ENCODE results near the gene PLXNA4. TPM values are rescaled to one million over a fixed set of nuclear protein-coding genes. Genes with fewer than 3 reads are reported as not detected.

PLXNA4 gene
- total RNA-seq, 1 donor from 2014 or later, result 0.38 TPM

DNA sequence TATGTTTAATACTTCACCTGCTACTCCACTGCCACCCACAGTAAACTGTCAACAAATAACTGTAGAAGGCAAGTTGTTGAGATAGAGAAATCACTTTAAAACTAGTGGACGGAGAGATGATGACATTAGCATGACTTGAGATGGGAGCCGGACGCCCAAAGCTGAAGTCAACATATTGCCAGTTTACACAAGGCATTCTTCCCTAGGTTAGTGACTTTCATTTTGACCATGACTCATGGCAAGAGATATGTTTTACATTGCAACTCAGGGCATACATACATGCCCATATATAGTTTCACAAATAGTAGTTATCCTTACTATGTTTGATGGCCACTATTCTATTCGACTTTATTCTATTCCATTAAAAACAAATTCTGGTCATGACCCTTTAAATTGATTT lies 296.6 kb downstream of the PLXNA4 start:
- no peak overlapping the region for H3K27ac Mint-ChIP-seq
- H3K27me3 Mint-ChIP-seq, result no peaks in the 10 kb centered on the region
- no peak for DNase-seq (ENCODE audit: low spot score, unreplicated experiment)
- TF ChIP-seq CTCF (IDR thresholded peaks at IDR 0.05; ENCODE audit: unreplicated experiment), result no peak
- no peak overlapping the region for H3K4me3 Mint-ChIP-seq (ENCODE audit: low read depth)
- H3K4me1 Mint-ChIP-seq (ENCODE audit: low read depth), result no peaks in the 10 kb centered on the region
- no peaks in the 10 kb centered on the region for H3K9me3 Mint-ChIP-seq (ENCODE audit: low read depth)
- H3K36me3 Mint-ChIP-seq (ENCODE audit: insufficient read depth), result no peaks in the 10 kb centered on the region

- no peak overlapping the region for H3K27ac Mint-ChIP-seq
- H3K36me3 Mint-ChIP-seq (ENCODE audit: insufficient read depth), result no peaks in the 10 kb centered on the region
- no peaks in the 10 kb centered on the region for H3K9me3 Mint-ChIP-seq (ENCODE audit: low read depth)
- no peak for DNase-seq (ENCODE audit: low spot score, unreplicated experiment)
- H3K4me3 Mint-ChIP-seq (ENCODE audit: low read depth), result no peak overlapping the region
- H3K4me1 Mint-ChIP-seq (ENCODE audit: low read depth), result no peaks in the 10 kb centered on the region
- H3K27me3 Mint-ChIP-seq, result peaks cover 8% of the 10 kb centered on the region
- no peak for TF ChIP-seq CTCF (IDR thresholded peaks at IDR 0.05; ENCODE audit: unreplicated experiment)
Measured at GRCh38 chr7:132276976-132277725, 299.1 kb downstream of the PLXNA4 start.

GRCh38 chr7:132276234-132276630 lies 300.0 kb downstream of the PLXNA4 start:
- Mint-ChIP-seq H3K27me3 (peaks cover 13% of the 10 kb centered on the region), H3K4me3 (ENCODE audit: low read depth) (no peak overlapping the region), H3K36me3 (ENCODE audit: insufficient read depth) (no peaks in the 10 kb centered on the region), H3K9me3 (ENCODE audit: low read depth) (no peaks in the 10 kb centered on the region), H3K27ac (no peak overlapping the region), H3K4me1 (ENCODE audit: low read depth) (no peaks in the 10 kb centered on the region)
- DNase-seq (ENCODE audit: low spot score, unreplicated experiment), result no peak
- TF ChIP-seq CTCF (IDR thresholded peaks at IDR 0.05; ENCODE audit: unreplicated experiment), result no peak

DNA sequence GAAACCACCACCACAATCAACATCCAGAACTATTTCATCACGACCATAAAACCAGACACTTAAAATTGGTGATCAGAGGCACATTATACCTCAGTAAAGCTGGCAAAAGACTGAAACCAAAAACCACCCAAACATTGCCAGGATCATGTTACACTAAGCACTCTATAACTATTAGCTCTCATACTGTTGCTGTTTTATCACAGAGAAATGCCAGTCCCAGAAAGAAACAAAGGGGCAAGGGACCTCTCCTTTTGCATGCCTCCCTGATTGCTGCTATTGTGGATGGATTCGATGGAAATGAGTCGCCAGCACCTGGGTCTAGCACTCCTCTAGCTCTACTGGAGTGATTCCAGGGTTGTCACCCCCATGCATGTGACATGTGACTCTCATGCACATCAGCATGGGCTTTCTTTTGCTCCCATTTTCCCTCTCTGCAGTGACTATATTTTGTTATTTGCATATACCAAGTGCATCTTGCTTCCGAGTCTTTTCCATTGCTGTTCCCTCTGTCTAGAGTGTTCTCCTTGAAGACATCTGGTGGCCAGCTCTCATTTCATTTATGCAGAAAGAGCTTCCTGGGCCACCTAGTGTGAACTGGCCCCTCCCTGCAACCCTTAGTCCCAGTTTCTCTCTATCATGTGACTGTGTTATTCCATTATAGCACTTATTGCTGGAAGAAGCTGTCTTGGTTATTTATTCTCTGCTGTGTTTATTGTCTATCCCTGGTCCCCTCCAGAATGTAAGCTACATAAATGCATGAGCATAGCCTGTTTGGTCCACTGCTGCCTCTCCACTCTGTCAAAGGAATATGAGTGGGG lies 300.6 kb downstream of the PLXNA4 start:
- Mint-ChIP-seq H3K9me3 (ENCODE audit: low read depth) (no peaks in the 10 kb centered on the region), H3K4me1 (ENCODE audit: low read depth) (no peaks in the 10 kb centered on the region), H3K36me3 (ENCODE audit: insufficient read depth) (no peaks in the 10 kb centered on the region), H3K27ac (no peak overlapping the region), H3K27me3 (peaks cover 13% of the 10 kb centered on the region), H3K4me3 (ENCODE audit: low read depth) (no peak overlapping the region)
- TF ChIP-seq CTCF (IDR thresholded peaks at IDR 0.05; ENCODE audit: unreplicated experiment), result no peak
- no peak for DNase-seq (ENCODE audit: low spot score, unreplicated experiment)

DNA sequence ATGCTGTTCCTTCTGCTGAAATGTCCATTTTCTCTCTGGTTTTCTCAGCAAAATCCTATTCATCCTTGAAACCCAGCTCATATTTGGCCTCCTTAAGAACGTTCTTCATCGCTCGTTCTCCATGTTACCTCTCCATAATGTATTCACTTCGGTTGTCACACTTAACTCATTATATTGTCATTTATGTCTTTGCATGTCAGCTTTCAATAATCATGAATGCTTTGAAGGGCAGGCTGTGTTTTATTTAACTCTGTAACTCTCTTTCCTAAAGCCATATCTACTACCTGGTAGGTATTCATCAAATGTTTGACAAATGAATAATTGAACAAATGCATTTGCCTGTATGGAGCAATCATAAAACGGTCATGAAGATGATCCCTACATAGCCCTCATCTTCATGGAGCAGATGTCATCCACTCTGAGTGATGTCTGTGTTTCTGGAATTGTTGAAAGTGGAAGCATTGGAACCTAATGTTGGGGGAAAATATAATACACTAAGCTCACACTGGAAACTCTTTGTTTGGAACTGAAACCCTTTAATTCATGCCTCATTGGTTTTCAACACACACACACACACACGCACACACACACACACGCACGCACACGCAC lies 303.4 kb downstream of the PLXNA4 start:
- no peaks in the 10 kb centered on the region for H3K9me3 Mint-ChIP-seq (ENCODE audit: low read depth)
- H3K27me3 Mint-ChIP-seq, result peaks cover 13% of the 10 kb centered on the region
- H3K27ac Mint-ChIP-seq, result no peak overlapping the region
- no peak for DNase-seq (ENCODE audit: low spot score, unreplicated experiment)
- no peak for TF ChIP-seq CTCF (IDR thresholded peaks at IDR 0.05; ENCODE audit: unreplicated experiment)
- H3K36me3 Mint-ChIP-seq (ENCODE audit: insufficient read depth), result no peaks in the 10 kb centered on the region
- H3K4me1 Mint-ChIP-seq (ENCODE audit: low read depth), result no peaks in the 10 kb centered on the region
- H3K4me3 Mint-ChIP-seq (ENCODE audit: low read depth), result no peak overlapping the region

Measured in progenitor cell of endocrine pancreas (in vitro differentiated cells).